Vagina (tissue), 2 donors: ENCODE results near the gene CHN2. TPM values are rescaled to one million over a fixed set of nuclear protein-coding genes. Genes with fewer than 3 reads are reported as not detected.

Experiments used
- DNase-seq, 2 donors: peaks; one replicate each; pipeline ENCODE4 v3.0.0-alpha.2; 2017; ENCODE audit errors: extremely low spot score in 2 of 2
- H3K27ac ChIP-seq: fragments of 200-600 bp; sonication (generic); one replicate; pipeline ENCODE4 v1.5.1; 2019
- H3K27me3 ChIP-seq: fragments of 200-600 bp; sonication (generic); one replicate; pipeline ENCODE4 v1.5.1; 2019
- H3K36me3 ChIP-seq, 2 donors: fragments of 200-600 bp; sonication (generic); one replicate each; pipeline ENCODE4 v1.5.1; 2017 to 2019
- H3K4me1 ChIP-seq: fragments of 200-600 bp; sonication (generic); one replicate; pipeline ENCODE4 v1.5.1; 2019
- H3K4me3 ChIP-seq, 2 donors: fragments of 200-600 bp; sonication (generic); 1 replicate in 1 of 2; 2 replicates in 1 of 2; pipeline ENCODE4 v1.5.1; 2016 to 2019
- H3K9me3 ChIP-seq: fragments of 200-600 bp; sonication (generic); one replicate; pipeline ENCODE4 v1.5.1; 2019
- CTCF ChIP-seq, 3 experiments: fragments of 450-650 bp in 2 of 3; fragments of 200-600 bp in 1 of 3; sonication (generic) in 1 of 3; IDR thresholded peaks; one replicate each; pipeline ENCODE4 v1.5.1; 2017 to 2019; ENCODE audit warnings: antibody characterized with exemption in 3 of 3, mild to moderate bottlenecking in 2 of 3, moderate library complexity in 2 of 3
- POLR2A ChIP-seq, 2 donors: fragments of 450-650 bp; IDR thresholded peaks; one replicate each; pipeline ENCODE4 v1.6.1; 2017; ENCODE audit warnings: antibody characterized with exemption in 2 of 2, mild to moderate bottlenecking in 2 of 2, moderate library complexity in 2 of 2
- POLR2AphosphoS5 ChIP-seq, 2 donors: sonication (generic); formaldehyde crosslinking; IDR thresholded peaks; one replicate each; pipeline ENCODE4 v1.9.0; 2017; ENCODE audit warnings: antibody characterized with exemption in 2 of 2, mild to moderate bottlenecking in 2 of 2, low read depth in 1 of 2; ENCODE audit not compliant: insufficient read depth in 1 of 2
- intact Hi-C: fragments of 100-400 bp; cut with DNase I; formaldehyde crosslinking; loops from one replicate; pipeline ENCODE4 v1.15.1; 2023
- total RNA-seq: library from RNA; depleted of rRNA; stranded (reverse); fragments of >200 nt; gene quantifications from one replicate; pipeline ENCODE4 v1.2.3, GENCODE V29; 2016

CHN2 gene
- total RNA-seq, 1 donor from 2014 or later, result 11.0 TPM

- intact Hi-C loops, result no loop called here
- no peaks in the 10 kb centered on the region for H3K27me3 ChIP-seq
- peak overlapping the region; percentile 62 to 68 for H3K4me3 ChIP-seq
- H3K4me1 ChIP-seq, result peaks cover 10% of the 10 kb centered on the region
- no peaks in the 10 kb centered on the region for H3K36me3 ChIP-seq
- no peak for DNase-seq
- TF ChIP-seq POLR2AphosphoS5 (IDR thresholded peaks at IDR 0.05; ENCODE audit: insufficient read depth in 1 of 2, low read depth in 1 of 2) (no peak), CTCF (IDR thresholded peaks at IDR 0.05) (no peak), POLR2A (IDR thresholded peaks at IDR 0.05) (no peak)
- H3K27ac ChIP-seq, result peak overlapping the region; percentile 71
- no peaks in the 10 kb centered on the region for H3K9me3 ChIP-seq
Measured at GRCh38 chr7:29193316-29194205, 1.0 kb upstream of the CHN2 start.

- peak in 1 of 2 donors; percentile 2 for TF ChIP-seq POLR2AphosphoS5 (IDR thresholded peaks at IDR 0.05; ENCODE audit: insufficient read depth in 1 of 2, low read depth in 1 of 2)
- TF ChIP-seq POLR2A (IDR thresholded peaks at IDR 0.05), result no peak
- no peak for TF ChIP-seq CTCF (IDR thresholded peaks at IDR 0.05)
Measured at GRCh38 chr7:29194206-29194593, 375 bp upstream of the CHN2 start.

GRCh38 chr7:29196191-29196590, 1.6 kb downstream of the CHN2 start:
- TF ChIP-seq CTCF (IDR thresholded peaks at IDR 0.05), result no peak
- no peak for TF ChIP-seq POLR2A (IDR thresholded peaks at IDR 0.05)
- no peak for TF ChIP-seq POLR2AphosphoS5 (IDR thresholded peaks at IDR 0.05; ENCODE audit: insufficient read depth in 1 of 2, low read depth in 1 of 2)
- DNase-seq, result no peak
- intact Hi-C loops, result no loop called here
- Histone ChIP-seq H3K36me3 (no peaks in the 10 kb centered on the region), H3K27me3 (no peaks in the 10 kb centered on the region), H3K9me3 (no peaks in the 10 kb centered on the region), H3K4me3 (peak overlapping the region in 1 of 2 donors; percentile 62), H3K27ac (no peak overlapping the region), H3K4me1 (peaks cover 10% of the 10 kb centered on the region)

More at GRCh38 chr7:29194206-29194593, 375 bp upstream of the CHN2 start:
- Histone ChIP-seq H3K9me3 (no peaks in the 10 kb centered on the region), H3K36me3 (no peaks in the 10 kb centered on the region), H3K27me3 (no peaks in the 10 kb centered on the region), H3K4me3 (peak overlapping the region; percentile 62 to 68), H3K27ac (peak overlapping the region; percentile 71), H3K4me1 (peaks cover 10% of the 10 kb centered on the region)
- no peak for DNase-seq
- intact Hi-C loops, result no loop called here

- no peaks in the 10 kb centered on the region for H3K36me3 ChIP-seq
- intact Hi-C loops, result no loop called here
- no peaks in the 10 kb centered on the region for H3K9me3 ChIP-seq
- H3K4me3 ChIP-seq, result no peak overlapping the region
- H3K27ac ChIP-seq, result no peak overlapping the region
- no peak for TF ChIP-seq POLR2AphosphoS5 (IDR thresholded peaks at IDR 0.05; ENCODE audit: insufficient read depth in 1 of 2, low read depth in 1 of 2)
- TF ChIP-seq POLR2A (IDR thresholded peaks at IDR 0.05), result no peak
- no peak for TF ChIP-seq CTCF (IDR thresholded peaks at IDR 0.05)
- H3K4me1 ChIP-seq, result peaks cover 10% of the 10 kb centered on the region
- DNase-seq, result no peak
- H3K27me3 ChIP-seq, result no peaks in the 10 kb centered on the region
Measured at GRCh38 chr7:29196971-29197595, 2.5 kb downstream of the CHN2 start.
